GM06990 (cell line): ENCODE data around the gene EYS.

ENCODE experiments used
- DNase-seq: peaks from one replicate; pipeline ENCODE4 v3.0.0-alpha.2; 2011; ENCODE audit not compliant: insufficient read length; ENCODE audit errors: extremely low read depth
- H3K27me3 ChIP-seq: replicated peaks from 2 replicates; pipeline ENCODE4 v1.6.0; 2011; ENCODE audit warnings: low read length; ENCODE audit not compliant: control insufficient read depth, insufficient read depth
- H3K36me3 ChIP-seq: 2 replicates; pipeline ENCODE4 v1.5.1; 2011; ENCODE audit warnings: low read length; ENCODE audit not compliant: control insufficient read depth, insufficient read depth
- H3K4me3 ChIP-seq: replicated peaks from 2 replicates; pipeline ENCODE4 v1.5.1; 2011; ENCODE audit warnings: low read depth, mild to moderate bottlenecking, control low read depth, low read length
- TF ChIP-seq, protein P1 (sequence below): IDR thresholded peaks from 2 replicates; pipeline ENCODE4 v1.5.1; 2011; ENCODE audit warnings: low read length, control low read depth, mild to moderate bottlenecking, inconsistent platforms; ENCODE audit not compliant: insufficient read depth, poor library complexity, severe bottlenecking

Gene EYS

DNA sequence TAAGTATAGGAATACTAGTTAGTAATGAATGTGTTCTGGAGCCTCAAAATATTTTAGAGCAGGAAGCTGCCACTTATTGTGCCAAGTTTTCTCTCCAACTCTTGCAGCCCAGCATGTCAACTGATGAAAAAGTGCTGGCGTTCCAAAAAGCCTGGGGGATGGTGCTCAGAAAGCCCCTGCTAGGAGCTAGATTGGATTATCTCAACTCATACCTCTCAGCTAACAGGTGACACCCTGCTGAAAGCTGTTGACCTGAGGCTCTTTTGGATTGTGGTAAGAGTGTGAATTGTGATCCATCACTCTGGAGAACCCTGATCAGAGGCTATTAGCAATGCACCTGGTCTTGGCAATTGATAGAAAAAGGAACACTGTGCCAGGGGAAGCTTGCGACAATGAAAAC, 580.4 kb downstream of the EYS start:
- DNase-seq, result no peak
- no peaks in the 10 kb centered on the region for H3K27me3 ChIP-seq
- H3K36me3 ChIP-seq, result no peaks in the 10 kb centered on the region
- TF ChIP-seq, protein P1, sequence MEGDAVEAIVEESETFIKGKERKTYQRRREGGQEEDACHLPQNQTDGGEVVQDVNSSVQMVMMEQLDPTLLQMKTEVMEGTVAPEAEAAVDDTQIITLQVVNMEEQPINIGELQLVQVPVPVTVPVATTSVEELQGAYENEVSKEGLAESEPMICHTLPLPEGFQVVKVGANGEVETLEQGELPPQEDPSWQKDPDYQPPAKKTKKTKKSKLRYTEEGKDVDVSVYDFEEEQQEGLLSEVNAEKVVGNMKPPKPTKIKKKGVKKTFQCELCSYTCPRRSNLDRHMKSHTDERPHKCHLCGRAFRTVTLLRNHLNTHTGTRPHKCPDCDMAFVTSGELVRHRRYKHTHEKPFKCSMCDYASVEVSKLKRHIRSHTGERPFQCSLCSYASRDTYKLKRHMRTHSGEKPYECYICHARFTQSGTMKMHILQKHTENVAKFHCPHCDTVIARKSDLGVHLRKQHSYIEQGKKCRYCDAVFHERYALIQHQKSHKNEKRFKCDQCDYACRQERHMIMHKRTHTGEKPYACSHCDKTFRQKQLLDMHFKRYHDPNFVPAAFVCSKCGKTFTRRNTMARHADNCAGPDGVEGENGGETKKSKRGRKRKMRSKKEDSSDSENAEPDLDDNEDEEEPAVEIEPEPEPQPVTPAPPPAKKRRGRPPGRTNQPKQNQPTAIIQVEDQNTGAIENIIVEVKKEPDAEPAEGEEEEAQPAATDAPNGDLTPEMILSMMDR, result no peak
- H3K4me3 ChIP-seq, result no peak overlapping the region

GRCh38 chr6:65123521-65123920, 583.5 kb downstream of the EYS start:
- TF ChIP-seq, protein P1, result no peak
- H3K4me3 ChIP-seq, result no peak overlapping the region
- no peak for DNase-seq
- no peaks in the 10 kb centered on the region for H3K27me3 ChIP-seq
- no peaks in the 10 kb centered on the region for H3K36me3 ChIP-seq

- no peaks in the 10 kb centered on the region for H3K36me3 ChIP-seq
- DNase-seq, result no peak
- TF ChIP-seq, protein P1, result no peak
- no peaks in the 10 kb centered on the region for H3K27me3 ChIP-seq
- H3K4me3 ChIP-seq, result no peak overlapping the region
Measured at GRCh38 chr6:65117817-65118409, 589.1 kb downstream of the EYS start.

- no peak overlapping the region for H3K4me3 ChIP-seq
- no peak for DNase-seq
- no peaks in the 10 kb centered on the region for H3K36me3 ChIP-seq
- no peaks in the 10 kb centered on the region for H3K27me3 ChIP-seq
- TF ChIP-seq, protein P1, result no peak
Measured at GRCh38 chr6:65116326-65116725, 590.7 kb downstream of the EYS start.

- DNase-seq, result no peak
- TF ChIP-seq, protein P1, result no peak
- Histone ChIP-seq H3K27me3 (no peaks in the 10 kb centered on the region), H3K36me3 (no peaks in the 10 kb centered on the region), H3K4me3 (no peak overlapping the region)
Measured at GRCh38 chr6:65113581-65113980, 593.4 kb downstream of the EYS start.

DNA sequence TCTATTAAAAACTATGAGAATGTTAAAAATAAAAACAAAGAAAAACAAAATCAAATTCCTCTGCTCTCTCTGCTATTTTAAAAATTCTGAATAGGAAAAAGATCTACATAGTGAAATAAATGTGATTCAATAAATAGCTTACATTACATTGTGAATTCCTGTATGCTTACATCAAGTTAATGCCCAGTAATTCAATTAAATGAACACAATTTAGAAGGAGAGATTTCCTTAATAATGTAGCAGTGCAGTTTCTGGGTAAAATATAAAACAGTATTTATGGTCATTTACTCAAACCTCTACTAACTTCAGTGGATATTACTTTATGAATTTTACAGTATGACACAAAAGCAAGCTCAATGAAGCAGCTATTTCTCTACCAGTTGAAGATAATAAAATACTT, 594.6 kb downstream of the EYS start:
- TF ChIP-seq, protein P1, result no peak

More for the DNA sequence above, 594.6 kb downstream of the EYS start:
- no peaks in the 10 kb centered on the region for H3K27me3 ChIP-seq
- H3K4me3 ChIP-seq, result no peak overlapping the region
- H3K36me3 ChIP-seq, result no peaks in the 10 kb centered on the region
- DNase-seq, result no peak
